Ammon's horn (tissue), 1 donor: Measurements from ENCODE around the gene FOXJ3.
A peak's percentile ranks its signal among the peaks of the same experiment; 100 is the strongest.

Experiments
- DNase-seq: peaks from one replicate; pipeline ENCODE4 v3.0.0-alpha.2; 2016; ENCODE audit warnings: low spot score

The FOXJ3 gene

GRCh38 chr1:42311138-42311537 lies 23.9 kb downstream of the FOXJ3 start:
- DNase-seq = no peak

- no peak for DNase-seq
Measured at GRCh38 chr1:42306977-42307376, 28.1 kb downstream of the FOXJ3 start.

- no peak for DNase-seq
Measured at GRCh38 chr1:42305639-42306038, 29.4 kb downstream of the FOXJ3 start.

- DNase-seq = no peak
Measured at GRCh38 chr1:42302034-42302433, 33.0 kb downstream of the FOXJ3 start.

GRCh38 chr1:42298520-42298919 lies 36.5 kb downstream of the FOXJ3 start:
- no peak for DNase-seq

- DNase-seq = no peak
Measured at GRCh38 chr1:42295816-42296215, 39.2 kb downstream of the FOXJ3 start.

GRCh38 chr1:42290130-42290529 lies 44.9 kb downstream of the FOXJ3 start:
- DNase-seq = no peak

- DNase-seq = no peak
Measured at GRCh38 chr1:42288311-42288985, 46.6 kb downstream of the FOXJ3 start.

- DNase-seq = no peak
Measured at GRCh38 chr1:42282867-42283583, 52.0 kb downstream of the FOXJ3 start.

GRCh38 chr1:42282024-42282579 lies 52.9 kb downstream of the FOXJ3 start:
- DNase-seq = no peak

GRCh38 chr1:42280821-42281220 lies 54.2 kb downstream of the FOXJ3 start:
- DNase-seq = no peak

GRCh38 chr1:42279055-42279454 lies 56.0 kb downstream of the FOXJ3 start:
- DNase-seq = no peak

GRCh38 chr1:42272920-42273319 lies 62.1 kb downstream of the FOXJ3 start:
- no peak for DNase-seq

- DNase-seq = no peak
Measured at GRCh38 chr1:42267904-42268303, 67.1 kb downstream of the FOXJ3 start.

GRCh38 chr1:42266253-42267135 lies 68.5 kb downstream of the FOXJ3 start:
- no peak for DNase-seq

GRCh38 chr1:42264511-42265190 lies 70.4 kb downstream of the FOXJ3 start:
- DNase-seq = no peak

GRCh38 chr1:42263019-42263418 lies 72.0 kb downstream of the FOXJ3 start:
- no peak for DNase-seq

- no peak for DNase-seq
Measured at GRCh38 chr1:42260376-42261070, 74.5 kb downstream of the FOXJ3 start.

GRCh38 chr1:42259739-42260064 lies 75.3 kb downstream of the FOXJ3 start:
- DNase-seq = no peak

GRCh38 chr1:42259059-42259738 lies 75.8 kb downstream of the FOXJ3 start:
- DNase-seq = peak; percentile 86

GRCh38 chr1:42258218-42258617 lies 76.8 kb downstream of the FOXJ3 start:
- peak; percentile 16 for DNase-seq
